Neural crest cell (in vitro differentiated cells): ENCODE measurements around the gene NUTF2. TPM values are rescaled to one million over a fixed set of nuclear protein-coding genes. Genes with fewer than 3 reads are reported as not detected.

Source experiments
- DNase-seq: peaks from one replicate; pipeline ENCODE4 v3.0.0; 2021; ENCODE audit warnings: low read depth, mixed read lengths, low spot score
- H3K27ac Mint-ChIP-seq: one replicate; pipeline ENCODE4 v1.8.0; 2021; ENCODE audit warnings: mild to moderate bottlenecking, mixed read lengths; ENCODE audit not compliant: unreplicated experiment
- H3K27me3 Mint-ChIP-seq: 2 replicates; pipeline ENCODE4 v1.8.0; 2021; ENCODE audit warnings: low read depth, mild to moderate bottlenecking, mixed read lengths
- H3K36me3 Mint-ChIP-seq: 2 replicates; pipeline ENCODE4 v1.8.0; 2021; ENCODE audit warnings: low read depth, mild to moderate bottlenecking, mixed read lengths
- H3K4me1 Mint-ChIP-seq: 2 replicates; pipeline ENCODE4 v1.8.0; 2021; ENCODE audit warnings: mixed read lengths
- H3K4me3 Mint-ChIP-seq: one replicate; pipeline ENCODE4 v1.8.0; 2021; ENCODE audit warnings: mild to moderate bottlenecking, mixed read lengths
- H3K9me3 Mint-ChIP-seq: 2 replicates; pipeline ENCODE4 v1.8.0; 2021; ENCODE audit warnings: mixed read lengths
- total RNA-seq: library from RNA; stranded (reverse); gene quantifications from 2 replicates; pipeline ENCODE4 v1.2.1, GENCODE V29; 2021
- TF ChIP-seq, protein P1 (sequence below): fragments of 200-600 bp; sonication (generic); conservative IDR thresholded peaks from 2 replicates; pipeline ENCODE4 v1.5.0; 2021; ENCODE audit warnings: antibody characterized with exemption, mild to moderate bottlenecking

Gene NUTF2
- total RNA-seq, 1 donor from 2014 or later: 185 TPM

DNA sequence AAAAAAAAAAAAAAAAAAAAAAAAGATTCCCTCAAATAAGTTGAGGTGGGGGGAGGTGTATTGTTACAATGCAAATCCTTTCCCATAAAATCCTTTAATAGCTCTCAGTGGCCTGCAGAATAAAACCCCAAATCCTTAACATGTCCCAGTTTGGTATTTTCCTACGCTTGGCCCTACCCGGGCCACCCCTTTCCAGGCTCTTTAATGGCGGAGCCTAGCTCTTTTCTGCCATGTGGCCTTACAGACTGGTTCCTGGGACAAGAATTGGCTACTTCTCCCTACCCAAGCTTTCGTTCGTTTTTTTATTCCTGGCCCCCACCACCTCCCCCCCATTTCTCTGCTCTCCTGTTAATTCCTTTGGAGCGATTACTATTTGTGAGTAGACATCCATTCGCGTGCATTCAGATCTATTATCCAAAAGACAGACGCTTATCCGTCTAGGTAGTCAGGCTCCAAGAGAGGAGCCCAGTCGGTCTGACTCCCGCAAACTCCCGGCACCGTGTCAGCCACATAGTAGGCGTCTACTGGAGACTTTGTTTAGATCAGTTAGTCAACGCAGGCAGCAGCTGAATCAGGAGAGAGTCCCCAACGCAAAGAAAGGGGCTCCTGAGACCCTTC, 5.4 kb upstream of the NUTF2 start:
- Mint-ChIP-seq H3K36me3 (no peaks in the 10 kb centered on the region), H3K4me1 (peaks cover 42% of the 10 kb centered on the region), H3K9me3 (no peaks in the 10 kb centered on the region), H3K4me3 (peak overlapping the region; percentile 97), H3K27me3 (no peaks in the 10 kb centered on the region), H3K27ac (peak overlapping the region; percentile 93)
- DNase-seq: no peak
- TF ChIP-seq, protein P1, sequence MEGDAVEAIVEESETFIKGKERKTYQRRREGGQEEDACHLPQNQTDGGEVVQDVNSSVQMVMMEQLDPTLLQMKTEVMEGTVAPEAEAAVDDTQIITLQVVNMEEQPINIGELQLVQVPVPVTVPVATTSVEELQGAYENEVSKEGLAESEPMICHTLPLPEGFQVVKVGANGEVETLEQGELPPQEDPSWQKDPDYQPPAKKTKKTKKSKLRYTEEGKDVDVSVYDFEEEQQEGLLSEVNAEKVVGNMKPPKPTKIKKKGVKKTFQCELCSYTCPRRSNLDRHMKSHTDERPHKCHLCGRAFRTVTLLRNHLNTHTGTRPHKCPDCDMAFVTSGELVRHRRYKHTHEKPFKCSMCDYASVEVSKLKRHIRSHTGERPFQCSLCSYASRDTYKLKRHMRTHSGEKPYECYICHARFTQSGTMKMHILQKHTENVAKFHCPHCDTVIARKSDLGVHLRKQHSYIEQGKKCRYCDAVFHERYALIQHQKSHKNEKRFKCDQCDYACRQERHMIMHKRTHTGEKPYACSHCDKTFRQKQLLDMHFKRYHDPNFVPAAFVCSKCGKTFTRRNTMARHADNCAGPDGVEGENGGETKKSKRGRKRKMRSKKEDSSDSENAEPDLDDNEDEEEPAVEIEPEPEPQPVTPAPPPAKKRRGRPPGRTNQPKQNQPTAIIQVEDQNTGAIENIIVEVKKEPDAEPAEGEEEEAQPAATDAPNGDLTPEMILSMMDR: no peak

DNA sequence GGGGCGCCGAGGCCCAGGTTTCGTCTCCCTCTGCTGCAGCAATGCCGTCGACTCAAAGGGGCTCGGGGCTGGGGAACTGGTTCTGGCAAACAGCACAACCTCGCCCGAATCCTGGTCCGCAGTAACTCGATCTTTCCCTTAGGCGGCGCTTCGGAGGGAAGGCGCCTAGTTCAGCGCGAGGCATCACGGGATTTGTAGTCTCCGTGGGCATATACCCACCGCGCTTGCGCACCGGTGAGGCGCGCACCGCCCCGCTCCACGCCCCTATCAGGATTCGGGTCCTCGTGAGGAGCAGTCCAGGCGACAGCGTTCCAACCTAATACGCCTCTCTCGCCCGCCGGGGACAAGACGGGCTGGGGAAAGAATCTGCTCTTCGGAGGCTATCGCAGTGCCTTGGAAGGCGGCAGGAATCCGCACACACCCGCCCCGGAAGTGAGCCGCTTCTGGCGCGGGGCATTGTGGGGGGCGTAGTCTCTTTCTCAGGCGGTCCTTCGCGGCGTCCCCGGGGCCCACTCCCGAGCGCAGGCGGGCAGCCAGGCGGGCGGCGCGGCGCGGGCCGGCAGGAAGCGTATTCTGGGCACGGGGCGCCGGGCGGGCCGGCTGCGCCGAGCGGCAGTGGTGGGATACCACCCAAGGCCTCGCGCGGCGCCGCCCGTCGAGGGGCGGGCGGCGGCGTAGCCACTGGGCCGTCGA, 4.8 kb upstream of the NUTF2 start, which contains the start of gene THAP11:
THAP11 (plus strand) TSS at position 505 of the 693 bp plus-strand sequence. CDS start 235 bp downstream, outside the sequence.
- Mint-ChIP-seq H3K4me1 (peaks cover 42% of the 10 kb centered on the region), H3K36me3 (no peaks in the 10 kb centered on the region), H3K9me3 (no peaks in the 10 kb centered on the region), H3K4me3 (peak within 1 kb of the TSS; percentile 97), H3K27ac (peak within 1 kb of the TSS; percentile 98), H3K27me3 (no peaks in the 10 kb centered on the region)
- TF ChIP-seq, protein P1: peak; percentile 76
- DNase-seq: peak; percentile 98

DNA sequence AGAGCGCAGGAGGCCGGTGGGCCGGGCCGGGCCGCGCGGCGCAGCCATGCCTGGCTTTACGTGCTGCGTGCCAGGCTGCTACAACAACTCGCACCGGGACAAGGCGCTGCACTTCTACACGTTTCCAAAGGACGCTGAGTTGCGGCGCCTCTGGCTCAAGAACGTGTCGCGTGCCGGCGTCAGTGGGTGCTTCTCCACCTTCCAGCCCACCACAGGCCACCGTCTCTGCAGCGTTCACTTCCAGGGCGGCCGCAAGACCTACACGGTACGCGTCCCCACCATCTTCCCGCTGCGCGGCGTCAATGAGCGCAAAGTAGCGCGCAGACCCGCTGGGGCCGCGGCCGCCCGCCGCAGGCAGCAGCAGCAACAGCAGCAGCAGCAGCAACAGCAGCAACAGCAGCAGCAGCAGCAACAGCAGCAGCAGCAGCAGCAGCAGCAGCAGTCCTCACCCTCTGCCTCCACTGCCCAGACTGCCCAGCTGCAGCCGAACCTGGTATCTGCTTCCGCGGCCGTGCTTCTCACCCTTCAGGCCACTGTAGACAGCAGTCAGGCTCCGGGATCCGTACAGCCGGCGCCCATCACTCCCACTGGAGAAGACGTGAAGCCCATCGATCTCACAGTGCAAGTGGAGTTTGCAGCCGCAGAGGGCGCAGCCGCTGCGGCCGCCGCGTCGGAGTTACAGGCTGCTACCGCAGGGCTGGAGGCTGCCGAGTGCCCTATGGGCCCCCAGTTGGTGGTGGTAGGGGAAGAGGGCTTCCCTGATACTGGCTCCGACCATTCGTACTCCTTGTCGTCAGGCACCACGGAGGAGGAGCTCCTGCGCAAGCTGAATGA, 4.0 kb upstream of the NUTF2 start:
- Mint-ChIP-seq H3K9me3 (no peaks in the 10 kb centered on the region), H3K27ac (peak overlapping the region; percentile 89), H3K4me1 (peaks cover 45% of the 10 kb centered on the region), H3K27me3 (no peaks in the 10 kb centered on the region), H3K36me3 (no peaks in the 10 kb centered on the region), H3K4me3 (peak overlapping the region; percentile 88)
- DNase-seq: peak; percentile 49
- TF ChIP-seq, protein P1: peak; percentile 50

DNA sequence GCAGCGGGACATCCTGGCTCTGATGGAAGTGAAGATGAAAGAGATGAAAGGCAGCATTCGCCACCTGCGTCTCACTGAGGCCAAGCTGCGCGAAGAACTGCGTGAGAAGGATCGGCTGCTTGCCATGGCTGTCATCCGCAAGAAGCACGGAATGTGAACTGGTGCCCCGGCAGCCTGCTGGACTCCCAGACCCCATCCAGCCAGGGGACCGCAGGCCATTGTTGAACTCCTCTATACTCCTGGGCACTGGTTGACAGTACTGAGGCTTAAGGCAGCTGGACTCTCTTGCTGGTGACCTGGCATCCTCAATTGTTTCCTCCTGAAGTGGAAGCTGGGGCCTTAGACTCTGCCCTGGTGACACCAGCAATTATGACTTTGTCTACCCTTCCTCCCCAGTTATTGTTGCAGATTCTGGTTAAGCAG, 3.4 kb upstream of the NUTF2 start:
- Mint-ChIP-seq H3K4me1 (peaks cover 50% of the 10 kb centered on the region), H3K27ac (peak overlapping the region; percentile 89), H3K36me3 (no peaks in the 10 kb centered on the region), H3K9me3 (no peaks in the 10 kb centered on the region), H3K27me3 (no peaks in the 10 kb centered on the region), H3K4me3 (peak overlapping the region; percentile 88)
- TF ChIP-seq, protein P1: peak; percentile 15
- peak; percentile 12 for DNase-seq

DNA sequence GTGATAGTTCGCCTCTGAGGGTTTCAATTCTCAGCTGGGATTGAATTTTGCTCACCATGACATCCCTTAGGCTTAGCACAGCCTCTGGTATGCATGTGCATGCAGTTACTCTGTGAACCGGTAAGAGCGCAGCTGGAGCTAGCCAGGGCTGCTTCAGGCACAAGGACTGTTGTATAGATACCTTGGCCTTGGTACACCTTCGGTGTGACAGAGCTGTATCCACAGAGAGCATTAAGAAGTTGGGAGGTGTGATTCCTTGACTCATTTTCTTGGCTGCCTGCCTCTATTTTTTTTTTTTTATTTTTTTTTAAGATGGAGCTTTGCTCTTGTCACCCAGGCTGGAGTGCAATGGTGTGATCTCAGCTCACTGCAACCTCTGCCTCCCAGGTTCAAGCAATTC, 2.2 kb upstream of the NUTF2 start:
- Mint-ChIP-seq H3K27ac (peak overlapping the region; percentile 29), H3K27me3 (no peaks in the 10 kb centered on the region), H3K4me3 (peak overlapping the region; percentile 88), H3K36me3 (no peaks in the 10 kb centered on the region), H3K4me1 (peaks cover 54% of the 10 kb centered on the region), H3K9me3 (no peaks in the 10 kb centered on the region)
- DNase-seq: no peak
- TF ChIP-seq, protein P1: no peak
